GM23248 (cell line): ENCODE measurements around the gene PALM3.

Experiments used
- EZH2 ChIP-seq: fragments of 200-600 bp; sonication (generic); IDR thresholded peaks from 2 replicates; pipeline ENCODE4 v1.6.1; 2018; ENCODE audit warnings: antibody characterized with exemption, mild to moderate bottlenecking; ENCODE audit not compliant: insufficient read depth, poor library complexity, severe bottlenecking
- EZH2phosphoT487 ChIP-seq: fragments of 200-600 bp; sonication (generic); IDR thresholded peaks from 2 replicates; pipeline ENCODE4 v1.6.1; 2018; ENCODE audit warnings: antibody characterized with exemption, moderate library complexity, mild to moderate bottlenecking, low read depth; ENCODE audit not compliant: insufficient read depth

DNA sequence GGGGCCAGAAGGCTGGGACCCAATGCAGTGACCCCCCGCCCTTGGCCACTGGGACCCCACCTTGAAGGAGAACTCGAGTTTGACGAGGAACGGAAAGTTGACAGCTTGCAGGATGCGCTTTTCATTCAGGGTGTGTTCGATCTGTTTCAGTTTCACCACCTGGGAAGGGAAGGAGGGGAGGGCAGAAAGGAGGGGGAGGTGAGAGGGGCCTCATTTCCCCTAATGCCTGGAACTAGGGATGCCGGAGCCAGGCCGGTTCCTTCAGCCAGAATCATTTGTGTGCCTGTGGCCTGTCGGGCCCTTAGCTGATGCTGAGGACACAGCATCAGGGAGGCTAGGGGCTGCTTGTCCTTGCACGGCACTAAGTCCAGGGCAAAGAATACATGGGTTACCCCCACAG, 40.9 kb upstream of the PALM3 start:
- TF ChIP-seq EZH2 = no peak
- no peak for TF ChIP-seq EZH2phosphoT487
